GM12878 (cell line): ENCODE results near the gene SPSB2. TPM values are rescaled to one million over a fixed set of nuclear protein-coding genes. Genes with fewer than 3 reads are reported as not detected.

ENCODE experiments used
- ATAC-seq: fragments of 200-7000 bp; cut with Tn5 transposase; 3 replicates; pipeline ENCODE4 v1.9.1; 2020; ENCODE audit warnings: mild to moderate bottlenecking, moderate library complexity
- BruUV-seq: library from RNA; stranded (reverse); fragments of 400-500 nt; replicated peaks from 2 replicates; lab custom pipeline; 2021; lab: Mats Ljungman, UMichigan
- CTCF ChIA-PET: fragments of 300-600 bp; sonication (Branson Sonifier 250); formaldehyde crosslinking; extraction: SDS; loops from one replicate; lab custom pipeline; 2021; ENCODE audit warnings: inconsistent platforms; lab: Yijun Ruan, JAX
- POLR2A ChIA-PET: fragments of 350-600 bp; formaldehyde crosslinking; extraction: SDS; loops from one replicate; lab custom pipeline; 2021; ENCODE audit warnings: inconsistent platforms; lab: Charles Lee
- RAD21 ChIA-PET: fragments of 300-600 bp; sonication (Branson Sonifier 250); formaldehyde crosslinking; loops from one replicate; lab custom pipeline; 2023; ENCODE audit warnings: antibody characterized with exemption; ENCODE audit not compliant: unreplicated experiment; lab: Charles Lee
- SMC1A ChIA-PET: fragments of 300-600 bp; sonication (Branson Sonifier 250); formaldehyde crosslinking; loops from one replicate; lab custom pipeline; 2023; ENCODE audit not compliant: unreplicated experiment, uncharacterized antibody; lab: Charles Lee
- DNase-seq: peaks from one replicate; pipeline ENCODE4 v3.0.0-alpha.2; 2011; ENCODE audit warnings: low read depth, low spot score
- FAIRE-seq: peaks from 3 replicates; lab custom pipeline; 2011; peaks lifted over from hg19 to GRCh38; lab: Jason Lieb, UNC
- H2AFZ ChIP-seq: 2 replicates; pipeline ENCODE4 v1.6.0; 2011; ENCODE audit warnings: low read depth, low read length, control low read depth; ENCODE audit not compliant: control insufficient read depth
- H3K27ac ChIP-seq: 2 replicates; pipeline ENCODE4 v1.5.1; 2011; ENCODE audit warnings: control low read depth; ENCODE audit not compliant: control insufficient read depth, insufficient read depth
- H3K27me3 ChIP-seq, 2 experiments: replicated peaks in 1 of 2; 2 replicates each; pipeline versions ENCODE4 v1.6.0 to v1.6.1; 2011; ENCODE audit warnings: low read length in 1 of 2; ENCODE audit not compliant: control insufficient read depth in 2 of 2, insufficient read depth in 2 of 2
- H3K36me3 ChIP-seq, 2 experiments: 2 replicates each; pipeline ENCODE4 v1.5.1; 2011; ENCODE audit warnings: low read length in 1 of 2; ENCODE audit not compliant: control insufficient read depth in 2 of 2, insufficient read depth in 2 of 2
- H3K4me1 ChIP-seq: 2 replicates; pipeline ENCODE4 v1.6.1; 2011; ENCODE audit warnings: mild to moderate bottlenecking, low read length, moderate library complexity, mixed read lengths; ENCODE audit not compliant: control insufficient read depth, insufficient read depth
- H3K4me2 ChIP-seq: 2 replicates; pipeline ENCODE4 v1.6.0; 2011; ENCODE audit warnings: control low read depth; ENCODE audit not compliant: control insufficient read depth, insufficient read depth
- H3K4me3 ChIP-seq: fragments of 200-600 bp; sonication (generic); 2 replicates; pipeline ENCODE4 v1.5.1; 2016
- H3K79me2 ChIP-seq: 2 replicates; pipeline ENCODE4 v1.6.0; 2011; ENCODE audit warnings: low read length; ENCODE audit not compliant: control insufficient read depth, insufficient read depth
- H3K9ac ChIP-seq: 2 replicates; pipeline ENCODE4 v1.8.0; 2011; ENCODE audit warnings: low read length, control low read depth, mixed read lengths; ENCODE audit not compliant: control insufficient read depth, insufficient read depth
- H3K9me3 ChIP-seq: replicated peaks from 3 replicates; pipeline ENCODE4 v1.5.1; 2011; ENCODE audit warnings: mild to moderate bottlenecking, low read length; ENCODE audit not compliant: control insufficient read depth, insufficient read depth
- H4K20me1 ChIP-seq: 2 replicates; pipeline ENCODE4 v1.6.0; 2011; ENCODE audit not compliant: control insufficient read depth, insufficient read depth
- CBX5 ChIP-seq: sonication (generic); IDR thresholded peaks from 2 replicates; pipeline ENCODE4 v1.6.1; 2016; ENCODE audit warnings: low read depth, moderate library complexity, mild to moderate bottlenecking, inconsistent platforms
- CTCF ChIP-seq, 3 experiments: IDR thresholded peaks in 2 of 3; conservative IDR thresholded peaks in 1 of 3; 2 replicates each; pipeline ENCODE4 v1.5.1; 2011; ENCODE audit warnings: low read depth in 3 of 3, low read length in 3 of 3, mild to moderate bottlenecking in 3 of 3, control low read depth in 2 of 3, moderate library complexity in 2 of 3, inconsistent platforms in 1 of 3, mixed read lengths in 1 of 3; ENCODE audit not compliant: control insufficient read depth in 2 of 3, insufficient read depth in 1 of 3; ENCODE audit errors: extremely low read depth in 1 of 3
- GATAD2B ChIP-seq: fragments of 450-650 bp; conservative IDR thresholded peaks from 2 replicates; pipeline ENCODE4 v1.6.1; 2017; ENCODE audit warnings: low read depth, mild to moderate bottlenecking, moderate library complexity
- NFXL1 ChIP-seq: fragments of 450-650 bp; IDR thresholded peaks from 2 replicates; pipeline ENCODE4 v1.6.1; 2017; ENCODE audit warnings: antibody characterized with exemption, mild to moderate bottlenecking, borderline replicate concordance
- NFYA ChIP-seq: IDR thresholded peaks from 2 replicates; pipeline ENCODE4 v1.6.1; 2011; ENCODE audit warnings: low read depth, mild to moderate bottlenecking, low read length, improper control_type of control experiment, borderline replicate concordance
- PBX3 ChIP-seq: IDR thresholded peaks from 2 replicates; pipeline ENCODE4 v1.6.1; 2011; ENCODE audit warnings: mild to moderate bottlenecking, low read depth, low read length, moderate library complexity; ENCODE audit not compliant: insufficient replicate concordance
- REST ChIP-seq: IDR thresholded peaks from 2 replicates; pipeline ENCODE4 v1.6.1; 2012; ENCODE audit warnings: mild to moderate bottlenecking, low read depth, low read length
- RUNX3 ChIP-seq: IDR thresholded peaks from 2 replicates; pipeline ENCODE4 v1.6.1; 2012; ENCODE audit warnings: low read length, inconsistent platforms
- TCF12 ChIP-seq: IDR thresholded peaks from 2 replicates; pipeline ENCODE4 v1.6.1; 2011; ENCODE audit warnings: low read depth, mild to moderate bottlenecking, low read length
- WGBS: methylation state at CpG from one replicate; pipeline ENCODE4 v1.1.6; 2016; ENCODE audit warnings: low lambda C conversion rate; ENCODE audit not compliant: insufficient replicate concordance, insufficient coverage; ENCODE audit errors: missing lambda C conversion rate; 5-methylcytosine and 5-hydroxymethylcytosine counted together
- in situ Hi-C: fragments of 300-500 bp; cut with MboI; formaldehyde crosslinking; loops from 9 replicates; pipeline ENCODE4 v1.14.3; 2018; ENCODE audit warnings: mixed read lengths
- intact Hi-C: fragments of 100-400 bp; cut with micrococcal nuclease; formaldehyde crosslinking; loops from one replicate; pipeline ENCODE4 v1.14.2; 2022; ENCODE audit not compliant: unreplicated experiment
- polyA plus RNA-seq, 11 experiments: library from polyadenylated mRNA; depleted of rRNA in 4 of 11; unstranded in 6 of 11; stranded (reverse) in 5 of 11; fragments of >200 nt; fragmentation: Nextera tagmentation in 4 of 11; fragmentation: Illumina TruSeq in 1 of 11; extraction: Ambion mirVana in 4 of 11; extraction: Trizol in 1 of 11; gene quantifications; 1 replicate in 1 of 11; 2 replicates in 10 of 11; pipeline versions ENCODE4 v1.2.1 to v1.2.3, GENCODE V29; 2011 to 2016; ENCODE audit warnings: inconsistent platforms in 2 of 11, missing spikeins in 2 of 11, low read depth in 1 of 11
- total RNA-seq, 4 experiments: library from RNA; depleted of rRNA in 3 of 4; stranded (reverse); fragments of >200 nt in 3 of 4; fragmentation: Illumina TruSeq in 1 of 4; extraction: Trizol in 1 of 4; gene quantifications; 2 replicates each; pipeline versions ENCODE4 v1.2.1 to v1.2.3, GENCODE V29; 2013 to 2021
- TF ChIP-seq, protein P1 (sequence below): IDR thresholded peaks from 2 replicates; pipeline ENCODE4 v1.6.1; 2012; ENCODE audit warnings: low read depth, low read length, improper control_type of control experiment
- TF ChIP-seq, protein P2 (sequence below): fragments of 450-650 bp; IDR thresholded peaks from 2 replicates; pipeline ENCODE4 v1.6.1; 2017; ENCODE audit warnings: borderline replicate concordance
- TF ChIP-seq, protein P3 (sequence below): fragments of 450-650 bp; IDR thresholded peaks from 2 replicates; pipeline ENCODE4 v1.6.1; 2016; ENCODE audit warnings: mild to moderate bottlenecking

Gene SPSB2
- total and polyA plus RNA-seq, 10 of the 15 experiments (the other 5 are each of a cell fraction or from before 2014, with no cell fraction given), result 0.08 to 5.6 (median 2.7) TPM

- no peak overlapping the region for H2AFZ ChIP-seq
- H3K4me1 ChIP-seq, result peaks cover 10% of the 10 kb centered on the region
- no TSS peak for BruUV-seq
- TF ChIP-seq PBX3 (no peak), TCF12 (no peak), RUNX3 (no peak), NFYA (no peak), CBX5 (no peak), GATAD2B (no peak), CTCF (IDR thresholded peaks at IDR 0.05 in 2 of 3, conservative IDR thresholded peaks at IDR 0.05 in 1 of 3; ENCODE audit: control insufficient read depth in 2 of 3, extremely low read depth in 1 of 3, insufficient read depth in 1 of 3, low read depth in 3 of 3, low read length in 3 of 3) (no peak), REST (no peak), NFXL1 (no peak)
- TF ChIP-seq, protein P1, sequence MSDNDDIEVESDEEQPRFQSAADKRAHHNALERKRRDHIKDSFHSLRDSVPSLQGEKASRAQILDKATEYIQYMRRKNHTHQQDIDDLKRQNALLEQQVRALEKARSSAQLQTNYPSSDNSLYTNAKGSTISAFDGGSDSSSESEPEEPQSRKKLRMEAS, result no peak
- TF ChIP-seq, protein P2, sequence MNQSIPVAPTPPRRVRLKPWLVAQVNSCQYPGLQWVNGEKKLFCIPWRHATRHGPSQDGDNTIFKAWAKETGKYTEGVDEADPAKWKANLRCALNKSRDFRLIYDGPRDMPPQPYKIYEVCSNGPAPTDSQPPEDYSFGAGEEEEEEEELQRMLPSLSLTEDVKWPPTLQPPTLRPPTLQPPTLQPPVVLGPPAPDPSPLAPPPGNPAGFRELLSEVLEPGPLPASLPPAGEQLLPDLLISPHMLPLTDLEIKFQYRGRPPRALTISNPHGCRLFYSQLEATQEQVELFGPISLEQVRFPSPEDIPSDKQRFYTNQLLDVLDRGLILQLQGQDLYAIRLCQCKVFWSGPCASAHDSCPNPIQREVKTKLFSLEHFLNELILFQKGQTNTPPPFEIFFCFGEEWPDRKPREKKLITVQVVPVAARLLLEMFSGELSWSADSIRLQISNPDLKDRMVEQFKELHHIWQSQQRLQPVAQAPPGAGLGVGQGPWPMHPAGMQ, result no peak
- TF ChIP-seq, protein P3, sequence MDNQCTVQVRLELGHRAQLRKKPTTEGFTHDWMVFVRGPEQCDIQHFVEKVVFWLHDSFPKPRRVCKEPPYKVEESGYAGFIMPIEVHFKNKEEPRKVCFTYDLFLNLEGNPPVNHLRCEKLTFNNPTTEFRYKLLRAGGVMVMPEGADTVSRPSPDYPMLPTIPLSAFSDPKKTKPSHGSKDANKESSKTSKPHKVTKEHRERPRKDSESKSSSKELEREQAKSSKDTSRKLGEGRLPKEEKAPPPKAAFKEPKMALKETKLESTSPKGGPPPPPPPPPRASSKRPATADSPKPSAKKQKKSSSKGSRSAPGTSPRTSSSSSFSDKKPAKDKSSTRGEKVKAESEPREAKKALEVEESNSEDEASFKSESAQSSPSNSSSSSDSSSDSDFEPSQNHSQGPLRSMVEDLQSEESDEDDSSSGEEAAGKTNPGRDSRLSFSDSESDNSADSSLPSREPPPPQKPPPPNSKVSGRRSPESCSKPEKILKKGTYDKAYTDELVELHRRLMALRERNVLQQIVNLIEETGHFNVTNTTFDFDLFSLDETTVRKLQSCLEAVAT, result no peak
- TF ChIP-seq, all 136 proteins: peak for 0
- ATAC-seq (no peak), DNase-seq (no peak), FAIRE-seq (no peak)
- intact Hi-C loops (no loop called here), in situ Hi-C loops (no loop called here)
- 76% methylated on average over 26 of the region's 26 CpGs for WGBS
- H3K36me3 ChIP-seq, result no peaks in the 10 kb centered on the region
- no peak overlapping the region for H3K4me3 ChIP-seq
- H3K9me3 ChIP-seq, result no peaks in the 10 kb centered on the region
- ChIA-PET POLR2A (interaction anchor here (0.6 to 1.7 kb wide), 3 partner anchors 11 to 225 kb away, joined by 4 to 9 read pairs (median 5); no protein-coding TSS in a partner anchor), CTCF (interaction anchor here (1.1 to 6.8 kb wide), 3 partner anchors 11 to 84 kb away, joined by 4 to 72 read pairs (median 43); partner anchors contain the start of genes CDCA3, MLF2 and USP5), RAD21 (interaction anchor here (1.1 kb wide), 1 partner anchor 54 kb away, joined by 3 read pairs; no protein-coding TSS in a partner anchor), SMC1A (interaction anchor here (1.1 to 5.8 kb wide), 2 partner anchors 11 to 84 kb away, joined by 3 to 35 read pairs; partner anchors contain the start of gene MLF2)
- no peak overlapping the region for H3K27ac ChIP-seq
- no peaks in the 10 kb centered on the region for H3K27me3 ChIP-seq
- no peak overlapping the region for H3K9ac ChIP-seq
- no peaks in the 10 kb centered on the region for H3K79me2 ChIP-seq
- H4K20me1 ChIP-seq, result no peaks in the 10 kb centered on the region
- no peak overlapping the region for H3K4me2 ChIP-seq
Observed at GRCh38 chr12:6837370-6838060, 35.6 kb downstream of the SPSB2 start.
